Chondrocyte (in vitro differentiated cells): ENCODE measurements around the gene RPL12. TPM values are rescaled to one million over a fixed set of nuclear protein-coding genes. Genes with fewer than 3 reads are reported as not detected.
A peak's percentile ranks its signal among the peaks of the same experiment; 100 is the strongest.

ENCODE experiments used
- DNase-seq: peaks from one replicate; pipeline ENCODE4 v3.0.0; 2021; ENCODE audit warnings: mixed read lengths, low spot score
- H3K27ac Mint-ChIP-seq: one replicate; pipeline ENCODE4 v1.8.0; 2021; ENCODE audit warnings: mild to moderate bottlenecking, moderate library complexity, mixed read lengths; ENCODE audit not compliant: unreplicated experiment
- H3K27me3 Mint-ChIP-seq: 2 replicates; pipeline ENCODE4 v1.8.0; 2021; ENCODE audit warnings: low read depth, mixed read lengths
- H3K36me3 Mint-ChIP-seq: 2 replicates; pipeline ENCODE4 v1.8.0; 2021; ENCODE audit warnings: low read depth, mixed read lengths
- H3K4me1 Mint-ChIP-seq: 2 replicates; pipeline ENCODE4 v1.8.0; 2021; ENCODE audit warnings: low read depth, mild to moderate bottlenecking, mixed read lengths
- H3K4me3 Mint-ChIP-seq: one replicate; pipeline ENCODE4 v1.8.0; 2021; ENCODE audit warnings: mild to moderate bottlenecking, moderate library complexity, mixed read lengths; ENCODE audit not compliant: unreplicated experiment
- H3K9me3 Mint-ChIP-seq: 2 replicates; pipeline ENCODE4 v1.8.0; 2021; ENCODE audit warnings: low read depth, mixed read lengths
- total RNA-seq: library from RNA; stranded (reverse); gene quantifications from 3 replicates; pipeline ENCODE4 v1.2.1, GENCODE V29; 2021
- TF ChIP-seq, protein P1 (sequence below): fragments of 200-600 bp; sonication (generic); IDR thresholded peaks from 2 replicates; pipeline ENCODE4 v1.5.0; 2021; ENCODE audit warnings: antibody characterized with exemption, mild to moderate bottlenecking, moderate library complexity

RPL12 gene
- total RNA-seq, 1 donor from 2014 or later = 834 TPM

DNA sequence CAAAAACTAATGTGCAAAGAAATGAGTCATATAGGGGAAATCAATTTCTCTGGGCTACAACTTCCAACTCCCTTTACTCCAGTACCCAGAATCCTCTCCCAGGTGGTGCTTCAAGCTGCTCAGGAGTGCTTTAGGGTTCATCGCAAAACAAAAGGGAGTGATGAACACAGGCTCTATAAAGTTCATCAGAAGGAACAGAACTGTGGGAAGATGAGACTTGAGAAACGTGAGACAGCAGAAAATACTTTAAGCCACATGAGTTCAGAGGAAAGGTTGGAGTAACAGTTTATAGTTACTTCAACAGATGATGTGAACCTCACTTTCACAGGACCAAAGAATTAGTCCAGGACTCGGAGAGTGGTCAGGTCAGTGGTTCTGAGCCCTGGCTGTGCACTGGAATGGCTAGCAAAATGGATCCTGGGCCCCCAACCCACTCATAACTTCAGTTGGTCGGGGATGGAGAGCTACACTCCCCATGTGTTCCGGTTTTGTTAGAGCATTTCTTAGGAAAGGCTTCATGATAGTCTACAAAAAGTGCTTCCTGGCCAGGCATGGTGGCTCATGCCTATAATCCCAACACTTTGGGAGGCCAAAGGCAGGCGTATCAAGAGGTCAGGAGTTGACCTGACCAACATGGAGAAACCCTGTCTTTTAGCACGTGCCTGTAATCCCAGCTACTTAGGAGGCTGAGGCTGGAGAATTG is 4.3 kb downstream of the RPL12 start:
- no peak for DNase-seq
- H3K9me3 Mint-ChIP-seq = peaks cover 13% of the 10 kb centered on the region

DNA sequence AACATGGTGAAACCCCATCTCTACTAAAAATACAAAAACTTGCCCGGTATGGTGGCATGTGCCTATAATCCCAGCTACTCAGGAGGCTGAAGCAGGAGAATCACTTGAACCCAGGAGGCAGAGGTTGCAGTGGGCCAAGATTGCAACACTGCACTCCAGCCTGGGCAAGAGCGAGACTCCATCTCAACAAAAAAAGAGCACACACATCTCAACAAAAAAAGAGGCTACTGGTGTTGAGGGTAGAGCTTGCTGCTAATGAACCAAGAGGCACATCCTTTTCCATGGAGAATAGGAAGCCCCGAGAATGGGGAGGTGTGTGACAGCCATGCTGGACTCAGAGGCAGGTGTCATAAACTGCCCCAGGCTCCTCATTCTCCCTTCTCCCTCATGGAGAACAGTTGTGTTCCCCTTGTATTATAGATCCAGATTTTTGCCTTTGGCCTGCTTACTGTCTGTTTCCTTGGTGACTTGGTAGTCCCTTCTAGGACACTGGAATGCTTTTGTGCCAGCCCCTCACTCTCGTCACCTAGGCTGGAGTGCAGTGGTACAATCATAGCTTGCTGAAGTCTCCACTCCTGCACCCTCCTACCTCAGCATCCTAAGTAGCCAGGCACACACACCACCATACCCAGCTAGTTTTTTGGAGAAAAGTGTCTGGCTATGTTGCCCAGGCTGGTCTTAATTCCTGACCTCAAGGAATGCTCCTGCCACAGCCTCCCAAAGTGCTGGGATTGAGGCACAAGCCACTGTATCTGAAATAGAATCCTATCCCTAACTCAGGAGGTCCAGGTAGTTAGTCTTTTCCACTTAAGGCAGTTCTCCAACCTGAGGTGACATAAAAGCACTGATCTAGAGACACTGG is 5.1 kb downstream of the RPL12 start:
- H3K4me3 Mint-ChIP-seq = no peak overlapping the region
- H3K27me3 Mint-ChIP-seq = no peaks in the 10 kb centered on the region
- peak overlapping the region; percentile 54 for H3K27ac Mint-ChIP-seq
- TF ChIP-seq, protein P1, sequence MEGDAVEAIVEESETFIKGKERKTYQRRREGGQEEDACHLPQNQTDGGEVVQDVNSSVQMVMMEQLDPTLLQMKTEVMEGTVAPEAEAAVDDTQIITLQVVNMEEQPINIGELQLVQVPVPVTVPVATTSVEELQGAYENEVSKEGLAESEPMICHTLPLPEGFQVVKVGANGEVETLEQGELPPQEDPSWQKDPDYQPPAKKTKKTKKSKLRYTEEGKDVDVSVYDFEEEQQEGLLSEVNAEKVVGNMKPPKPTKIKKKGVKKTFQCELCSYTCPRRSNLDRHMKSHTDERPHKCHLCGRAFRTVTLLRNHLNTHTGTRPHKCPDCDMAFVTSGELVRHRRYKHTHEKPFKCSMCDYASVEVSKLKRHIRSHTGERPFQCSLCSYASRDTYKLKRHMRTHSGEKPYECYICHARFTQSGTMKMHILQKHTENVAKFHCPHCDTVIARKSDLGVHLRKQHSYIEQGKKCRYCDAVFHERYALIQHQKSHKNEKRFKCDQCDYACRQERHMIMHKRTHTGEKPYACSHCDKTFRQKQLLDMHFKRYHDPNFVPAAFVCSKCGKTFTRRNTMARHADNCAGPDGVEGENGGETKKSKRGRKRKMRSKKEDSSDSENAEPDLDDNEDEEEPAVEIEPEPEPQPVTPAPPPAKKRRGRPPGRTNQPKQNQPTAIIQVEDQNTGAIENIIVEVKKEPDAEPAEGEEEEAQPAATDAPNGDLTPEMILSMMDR = no peak
- H3K36me3 Mint-ChIP-seq = peaks cover 63% of the 10 kb centered on the region
- H3K9me3 Mint-ChIP-seq = peaks cover 13% of the 10 kb centered on the region
- peaks cover 39% of the 10 kb centered on the region for H3K4me1 Mint-ChIP-seq
- no peak for DNase-seq

More for the DNA sequence above, 4.3 kb downstream of the RPL12 start:
- Mint-ChIP-seq H3K27me3 (no peaks in the 10 kb centered on the region), H3K36me3 (peaks cover 62% of the 10 kb centered on the region), H3K27ac (peak overlapping the region; percentile 54), H3K4me3 (no peak overlapping the region), H3K4me1 (peaks cover 41% of the 10 kb centered on the region)
- TF ChIP-seq, protein P1 = no peak

DNA sequence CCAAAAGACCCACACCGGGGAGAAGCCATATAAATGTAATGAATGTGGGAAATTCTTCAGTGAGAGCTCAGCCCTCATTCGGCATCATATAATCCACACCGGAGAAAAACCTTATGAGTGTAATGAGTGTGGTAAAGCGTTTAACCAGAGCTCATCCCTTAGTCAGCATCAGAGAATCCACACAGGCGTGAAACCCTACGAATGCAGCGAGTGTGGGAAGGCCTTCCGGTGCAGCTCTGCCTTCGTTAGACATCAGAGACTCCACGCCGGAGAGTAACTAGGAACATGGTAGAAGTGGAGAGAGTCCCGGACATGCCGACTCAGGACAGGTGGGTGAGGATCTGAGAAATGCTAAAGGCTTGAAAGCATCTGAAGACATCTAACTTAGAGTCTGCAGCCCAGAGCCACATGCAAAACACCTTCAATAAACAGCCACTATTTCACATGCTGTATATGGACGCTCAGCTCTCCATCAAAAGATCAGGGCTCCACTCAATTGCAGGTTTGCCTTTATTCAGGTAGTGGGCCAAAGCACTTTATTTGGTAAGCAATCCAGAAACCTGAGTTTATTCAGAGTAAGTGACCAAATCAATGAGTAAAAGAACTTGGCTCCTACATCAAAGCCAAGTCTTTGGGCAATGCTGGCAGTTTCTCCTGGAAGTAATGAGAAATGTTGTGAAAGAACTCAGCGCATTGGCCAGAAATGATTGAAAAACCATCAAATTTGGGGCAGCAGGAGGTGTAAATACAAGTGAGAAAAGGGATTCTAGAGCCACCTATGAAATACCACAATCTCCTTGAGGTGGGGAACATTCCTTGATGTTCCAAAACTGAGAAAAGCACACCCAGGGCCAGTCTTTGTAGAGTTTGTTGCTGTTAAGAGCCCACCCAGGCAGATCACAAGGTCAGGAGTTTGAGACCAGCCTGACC is 6.0 kb downstream of the RPL12 start:
- no peak overlapping the region for H3K27ac Mint-ChIP-seq
- H3K27me3 Mint-ChIP-seq = no peaks in the 10 kb centered on the region
- no peak overlapping the region for H3K4me3 Mint-ChIP-seq
- no peak for DNase-seq
- peaks cover 70% of the 10 kb centered on the region for H3K36me3 Mint-ChIP-seq
- TF ChIP-seq, protein P1 = no peak
- H3K9me3 Mint-ChIP-seq = peaks cover 13% of the 10 kb centered on the region
- H3K4me1 Mint-ChIP-seq = peaks cover 35% of the 10 kb centered on the region

DNA sequence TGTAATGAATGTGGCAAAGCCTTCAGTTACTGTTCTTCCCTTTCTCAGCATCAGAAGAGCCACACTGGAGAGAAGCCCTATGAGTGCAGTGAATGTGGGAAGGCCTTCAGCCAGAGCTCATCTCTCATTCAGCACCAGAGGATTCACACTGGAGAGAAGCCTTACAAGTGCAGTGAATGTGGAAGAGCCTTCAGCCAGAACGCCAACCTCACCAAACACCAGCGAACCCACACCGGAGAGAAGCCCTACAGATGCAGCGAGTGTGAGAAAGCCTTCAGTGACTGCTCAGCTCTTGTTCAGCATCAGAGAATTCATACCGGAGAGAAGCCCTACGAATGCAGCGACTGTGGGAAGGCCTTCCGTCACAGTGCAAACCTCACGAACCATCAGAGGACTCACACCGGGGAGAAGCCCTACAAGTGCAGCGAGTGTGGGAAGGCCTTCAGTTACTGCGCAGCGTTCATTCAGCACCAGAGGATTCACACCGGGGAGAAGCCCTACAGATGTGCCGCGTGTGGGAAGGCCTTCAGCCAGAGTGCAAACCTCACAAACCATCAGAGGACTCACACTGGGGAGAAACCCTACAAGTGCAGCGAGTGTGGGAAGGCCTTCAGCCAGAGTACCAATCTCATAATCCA is 6.8 kb downstream of the RPL12 start:
- no peaks in the 10 kb centered on the region for H3K27me3 Mint-ChIP-seq
- DNase-seq = no peak
- TF ChIP-seq, protein P1 = no peak
- H3K4me3 Mint-ChIP-seq = no peak overlapping the region
- H3K4me1 Mint-ChIP-seq = peaks cover 27% of the 10 kb centered on the region
- peaks cover 13% of the 10 kb centered on the region for H3K9me3 Mint-ChIP-seq
- H3K36me3 Mint-ChIP-seq = peaks cover 71% of the 10 kb centered on the region
- peak overlapping the region; percentile 80 for H3K27ac Mint-ChIP-seq
